HCT116 (cell line): ENCODE data around the gene MYOM1. TPM values are rescaled to one million over a fixed set of nuclear protein-coding genes. Genes with fewer than 3 reads are reported as not detected.

Experiments
- ATAC-seq: fragments of 200-7000 bp; cut with Tn5 transposase; 2 replicates; pipeline ENCODE4 v1.9.1; 2020; ENCODE audit warnings: mild to moderate bottlenecking, moderate library complexity
- BruUV-seq: library from RNA; stranded (reverse); fragments of 400-500 nt; replicated peaks from 2 replicates; lab custom pipeline; 2021; lab: Mats Ljungman, UMichigan
- CTCF ChIA-PET: fragments of 300-600 bp; sonication (Branson Sonifier 250); formaldehyde crosslinking; loops from one replicate; lab custom pipeline; 2021; ENCODE audit warnings: antibody characterized with exemption; lab: Charles Lee
- POLR2A ChIA-PET: fragments of 300-600, 350-600 bp; sonication (Branson Sonifier 250); formaldehyde crosslinking; loops from one replicate; lab custom pipeline; 2021; ENCODE audit warnings: antibody characterized with exemption; lab: Charles Lee
- RAD21 ChIA-PET, 2 experiments: fragments of 300-600 bp; sonication (Branson Sonifier 250); formaldehyde crosslinking; loops; one replicate each; lab custom pipeline; 2023; ENCODE audit warnings: low total read pairs in 2 of 2; ENCODE audit not compliant: uncharacterized antibody in 2 of 2, unreplicated experiment in 2 of 2, low non-redundant PET in 1 of 2; lab: Charles Lee
- DNase-seq: peaks from one replicate; pipeline ENCODE4 v3.0.0-alpha.2; 2010; ENCODE audit warnings: low read depth, low spot score
- H2AFZ ChIP-seq: fragments of 200-600 bp; shearing (Covaris generic), sonication (generic); 2 replicates; pipeline ENCODE4 v1.6.1; 2017; ENCODE audit warnings: low read depth, mixed run types, mixed read lengths, antibody characterized with exemption, low read length; ENCODE audit not compliant: poor library complexity, severe bottlenecking
- H3K27ac ChIP-seq: 2 replicates; pipeline ENCODE4 v1.5.1; 2012; ENCODE audit warnings: low read depth, low read length
- H3K27me3 ChIP-seq: fragments of 200-600 bp; sonication (generic); 2 replicates; pipeline ENCODE4 v1.6.1; 2016; ENCODE audit warnings: mixed run types, low read length, mixed read lengths; ENCODE audit not compliant: insufficient read depth
- H3K36me3 ChIP-seq, 2 experiments: fragments of 200-500 bp in 1 of 2; fragments of 200-600 bp in 1 of 2; sonication (Bioruptor generic) in 1 of 2; sonication (generic) in 1 of 2; 2 replicates each; pipeline versions ENCODE4 v1.5.1 to v1.6.1; 2014 to 2016; ENCODE audit warnings: low read length in 2 of 2, inconsistent platforms in 1 of 2, mixed read lengths in 1 of 2, mixed run types in 1 of 2; ENCODE audit not compliant: insufficient read depth in 2 of 2, control insufficient read depth in 1 of 2
- H3K4me1 ChIP-seq, 2 experiments: fragments of 200-600 bp in 1 of 2; sonication (generic) in 1 of 2; 2 replicates each; pipeline versions ENCODE4 v1.5.1 to v1.6.1; 2012 to 2017; ENCODE audit warnings: low read length in 2 of 2, inconsistent platforms in 1 of 2, mild to moderate bottlenecking in 1 of 2, mixed read lengths in 1 of 2, mixed run types in 1 of 2, moderate library complexity in 1 of 2; ENCODE audit not compliant: insufficient read depth in 2 of 2, control insufficient read depth in 1 of 2
- H3K4me2 ChIP-seq: fragments of 200-600 bp; sonication (generic); 2 replicates; pipeline ENCODE4 v1.6.1; 2017; ENCODE audit warnings: mixed run types, low read length, mixed read lengths
- H3K4me3 ChIP-seq, 2 experiments: fragments of 200-600 bp in 1 of 2; sonication (generic) in 1 of 2; replicated peaks in 1 of 2; 2 replicates each; pipeline ENCODE4 v1.5.1; 2011 to 2016; ENCODE audit warnings: low read length in 2 of 2, control low read depth in 1 of 2, low read depth in 1 of 2, mild to moderate bottlenecking in 1 of 2, mixed read lengths in 1 of 2, mixed run types in 1 of 2
- H3K79me2 ChIP-seq: fragments of 200-600 bp; sonication (generic); 2 replicates; pipeline ENCODE4 v1.6.1; 2017; ENCODE audit warnings: mild to moderate bottlenecking, mixed run types, low read length, moderate library complexity, mixed read lengths; ENCODE audit not compliant: insufficient read depth
- H3K9ac ChIP-seq: fragments of 200-600 bp; sonication (generic); 2 replicates; pipeline ENCODE4 v1.6.1; 2016; ENCODE audit warnings: low read length, mixed read lengths
- H3K9me2 ChIP-seq: fragments of 200-600 bp; sonication (generic), shearing (Covaris generic); 2 replicates; pipeline ENCODE4 v1.6.1; 2017; ENCODE audit warnings: mixed run types, mild to moderate bottlenecking, moderate library complexity; ENCODE audit not compliant: insufficient read depth
- H3K9me3 ChIP-seq, 2 experiments: fragments of 200-500 bp in 1 of 2; fragments of 200-600 bp in 1 of 2; sonication (Bioruptor generic) in 1 of 2; sonication (generic) in 1 of 2; 2 replicates each; pipeline ENCODE4 v1.6.1; 2014 to 2017; ENCODE audit warnings: low read length in 2 of 2, mixed read lengths in 2 of 2, inconsistent platforms in 1 of 2, low read depth in 1 of 2, mild to moderate bottlenecking in 1 of 2, mixed run types in 1 of 2, moderate library complexity in 1 of 2; ENCODE audit not compliant: control insufficient read depth in 1 of 2, insufficient read depth in 1 of 2
- H4K20me1 ChIP-seq: fragments of 200-600 bp; sonication (generic), shearing (Covaris generic); 2 replicates; pipeline ENCODE4 v1.6.1; 2017; ENCODE audit warnings: mixed run types, mild to moderate bottlenecking, moderate library complexity; ENCODE audit not compliant: insufficient read depth
- ATF3 ChIP-seq: IDR thresholded peaks from 2 replicates; pipeline ENCODE4 v1.6.1; 2012
- EGR1 ChIP-seq: IDR thresholded peaks from 2 replicates; pipeline ENCODE4 v1.6.1; 2012; ENCODE audit warnings: low read depth
- ELF1 ChIP-seq: IDR thresholded peaks from 2 replicates; pipeline ENCODE4 v1.6.1; 2012; ENCODE audit warnings: low read depth, borderline replicate concordance
- EZH2 ChIP-seq: fragments of 200-600 bp; sonication (generic); IDR thresholded peaks from 2 replicates; pipeline ENCODE4 v1.6.1; 2017; ENCODE audit warnings: antibody characterized with exemption, mixed run types
- EZH2phosphoT487 ChIP-seq: fragments of 200-600 bp; IDR thresholded peaks from 2 replicates; pipeline ENCODE4 v1.6.1; 2018; ENCODE audit warnings: antibody characterized with exemption, borderline replicate concordance
- FOSL1 ChIP-seq: IDR thresholded peaks from 2 replicates; pipeline ENCODE4 v1.6.1; 2012; ENCODE audit warnings: low read depth
- JUND ChIP-seq: IDR thresholded peaks from 2 replicates; pipeline ENCODE4 v1.6.1; 2012
- MAX ChIP-seq: IDR thresholded peaks from 2 replicates; pipeline ENCODE4 v1.6.1; 2012
- POLR2A ChIP-seq: IDR thresholded peaks from 2 replicates; pipeline ENCODE4 v1.7.0; 2011; ENCODE audit warnings: borderline replicate concordance; ENCODE audit not compliant: insufficient read depth, insufficient read length; ENCODE audit errors: extremely low read depth
- RAD21 ChIP-seq: IDR thresholded peaks from 2 replicates; pipeline ENCODE4 v1.6.1; 2012; ENCODE audit warnings: low read depth, mild to moderate bottlenecking
- SP1 ChIP-seq: IDR thresholded peaks from 2 replicates; pipeline ENCODE4 v1.6.1; 2012; ENCODE audit warnings: low read depth
- TCF7L2 ChIP-seq: IDR thresholded peaks from 2 replicates; pipeline ENCODE4 v1.7.0; 2011; ENCODE audit warnings: borderline replicate concordance, inconsistent platforms; ENCODE audit not compliant: insufficient read depth, insufficient read length; ENCODE audit errors: extremely low read depth
- YY1 ChIP-seq: IDR thresholded peaks from 2 replicates; pipeline ENCODE4 v1.6.1; 2011; ENCODE audit warnings: low read length, low read depth, moderate library complexity, mild to moderate bottlenecking; ENCODE audit not compliant: insufficient replicate concordance; ENCODE audit errors: extremely low read depth
- ZFX ChIP-seq: fragments of 450-650 bp; IDR thresholded peaks from 2 replicates; pipeline ENCODE4 v1.6.1; 2017
- ZNF274 ChIP-seq: fragments of 200-500 bp; sonication (Bioruptor generic); IDR thresholded peaks from 2 replicates; pipeline ENCODE4 v1.6.1; 2014; ENCODE audit warnings: mild to moderate bottlenecking, low read depth, low read length, inconsistent platforms
- intact Hi-C: fragments of 100-400 bp; cut with micrococcal nuclease; formaldehyde crosslinking; loops from 2 replicates; pipeline ENCODE4 v1.10.0; 2022
- total RNA-seq: library from RNA; stranded (reverse); gene quantifications from one replicate; pipeline ENCODE4 v1.2.1, GENCODE V29; 2021; ENCODE audit not compliant: unreplicated experiment

MYOM1 gene
- total RNA-seq, 1 experiment from 2014 or later: 0.52 TPM

GRCh38 chr18:3069671-3070433 lies 149.9 kb downstream of the MYOM1 start:
- no peak for ATAC-seq
- Histone ChIP-seq H3K36me3 (no peaks in the 10 kb centered on the region), H2AFZ (no peak overlapping the region), H3K4me1 (no peaks in the 10 kb centered on the region), H3K9me2 (no peaks in the 10 kb centered on the region), H3K4me3 (no peak overlapping the region), H3K79me2 (no peaks in the 10 kb centered on the region), H3K9ac (no peak overlapping the region), H3K27me3 (no peaks in the 10 kb centered on the region), H3K27ac (no peak overlapping the region), H4K20me1 (no peaks in the 10 kb centered on the region), H3K9me3 (no peaks in the 10 kb centered on the region), H3K4me2 (no peak overlapping the region)
- ChIA-PET RAD21 (no interaction called here), POLR2A (no interaction called here), CTCF (no interaction called here)
- BruUV-seq: no TSS peak
- DNase-seq: no peak
- TF ChIP-seq SP1: no peak
- no peak for TF ChIP-seq RAD21
- TF ChIP-seq EZH2phosphoT487: no peak
- TF ChIP-seq TCF7L2: no peak
- intact Hi-C loops: no loop called here

GRCh38 chr18:3067722-3068121 lies 152.0 kb downstream of the MYOM1 start:
- TF ChIP-seq MAX (no peak), ZFX (no peak), POLR2A (no peak), ATF3 (no peak), EZH2 (no peak), ELF1 (no peak), EGR1 (no peak), EZH2phosphoT487 (no peak), ZNF274 (no peak), YY1 (no peak), JUND (no peak), FOSL1 (no peak)
- DNase-seq: no peak
- Histone ChIP-seq H4K20me1 (no peaks in the 10 kb centered on the region), H3K4me2 (no peak overlapping the region), H3K4me1 (no peaks in the 10 kb centered on the region), H3K9me3 (no peaks in the 10 kb centered on the region), H3K36me3 (no peaks in the 10 kb centered on the region), H3K9me2 (no peaks in the 10 kb centered on the region), H3K27ac (no peak overlapping the region), H3K27me3 (no peaks in the 10 kb centered on the region), H3K4me3 (no peak overlapping the region), H3K9ac (no peak overlapping the region), H3K79me2 (no peaks in the 10 kb centered on the region), H2AFZ (no peak overlapping the region)
- ChIA-PET POLR2A (no interaction called here), CTCF (no interaction called here), RAD21 (no interaction called here)
- no TSS peak for BruUV-seq
- intact Hi-C loops: no loop called here
- ATAC-seq: no peak
